Smooth muscle cell (in vitro differentiated cells): Measurements from ENCODE around the gene GLYR1. TPM values are rescaled to one million over a fixed set of nuclear protein-coding genes. Genes with fewer than 3 reads are reported as not detected.

ENCODE experiments used
- DNase-seq: peaks from one replicate; lab custom pipeline; 2025; ENCODE audit not compliant: unreplicated experiment; lab: John Stamatoyannopoulos, UW
- H2AFZ ChIP-seq: fragments of 200-600 bp; sonication (generic); 2 replicates; pipeline ENCODE4 v1.6.0; 2016; ENCODE audit warnings: antibody characterized with exemption, low read depth, mild to moderate bottlenecking
- H3F3A ChIP-seq: fragments of 200-600 bp; sonication (generic); 2 replicates; pipeline ENCODE4 v1.6.0; 2017; ENCODE audit warnings: antibody characterized with exemption, low read depth
- H3K27ac ChIP-seq: fragments of 200-600 bp; sonication (generic); 2 replicates; pipeline ENCODE4 v1.5.1; 2016; ENCODE audit warnings: low read depth, mild to moderate bottlenecking
- H3K27me3 ChIP-seq: fragments of 200-600 bp; sonication (generic); 2 replicates; pipeline ENCODE4 v1.6.1; 2016; ENCODE audit warnings: low read depth, mild to moderate bottlenecking
- H3K36me3 ChIP-seq: fragments of 200-600 bp; sonication (generic); 2 replicates; pipeline ENCODE4 v1.5.1; 2016; ENCODE audit warnings: low read depth
- H3K4me1 ChIP-seq: fragments of 200-600 bp; sonication (generic); 2 replicates; pipeline ENCODE4 v1.5.1; 2016; ENCODE audit warnings: low read depth
- H3K4me2 ChIP-seq: fragments of 200-600 bp; sonication (generic); 2 replicates; pipeline ENCODE4 v1.6.0; 2016; ENCODE audit warnings: mild to moderate bottlenecking
- H3K4me3 ChIP-seq: fragments of 200-600 bp; sonication (generic); 2 replicates; pipeline ENCODE4 v1.5.1; 2016; ENCODE audit warnings: mild to moderate bottlenecking
- H3K79me2 ChIP-seq: fragments of 200-600 bp; sonication (generic); 2 replicates; pipeline ENCODE4 v1.6.0; 2016; ENCODE audit warnings: low read depth, mild to moderate bottlenecking
- H3K9ac ChIP-seq: fragments of 200-600 bp; sonication (generic); 2 replicates; pipeline ENCODE4 v1.6.0; 2016; ENCODE audit warnings: low read depth
- H3K9me3 ChIP-seq: fragments of 200-600 bp; sonication (generic); replicated peaks from 2 replicates; pipeline ENCODE4 v1.5.1; 2016; ENCODE audit warnings: low read depth
- H4K20me1 ChIP-seq: fragments of 200-600 bp; sonication (generic); 2 replicates; pipeline ENCODE4 v1.6.0; 2016; ENCODE audit warnings: low read depth
- CTCF ChIP-seq: fragments of 200-600 bp; sonication (generic); IDR thresholded peaks from 2 replicates; pipeline ENCODE4 v1.5.1; 2017; ENCODE audit warnings: borderline replicate concordance, mild to moderate bottlenecking, antibody characterized with exemption; ENCODE audit not compliant: insufficient read depth, poor library complexity, severe bottlenecking
- WGBS: methylation state at CpG from one replicate; pipeline ENCODE4 v1.1.7; 2016; ENCODE audit warnings: low lambda C conversion rate; 5-methylcytosine and 5-hydroxymethylcytosine counted together
- polyA plus RNA-seq: library from polyadenylated mRNA; unstranded; fragments of >200 nt; fragmentation: Nextera tagmentation; extraction: Ambion mirVana; gene quantifications from 2 replicates; pipeline ENCODE4 v1.2.1, GENCODE V29; 2016
- total RNA-seq: library from RNA; depleted of rRNA; stranded (reverse); fragments of >200 nt; gene quantifications from 2 replicates; pipeline ENCODE4 v1.2.3, GENCODE V29; 2014

Gene GLYR1
- total and polyA plus RNA-seq, 2 experiments from 2014 or later, result 26.4 to 28.9 TPM

- H3K79me2 ChIP-seq, result peaks cover 4% of the 10 kb centered on the region
- WGBS, result 43% methylated on average over 20 of the region's 29 CpGs
- peaks cover 24% of the 10 kb centered on the region for H3F3A ChIP-seq
- no peaks in the 10 kb centered on the region for H3K9me3 ChIP-seq
- peak overlapping the region; percentile 86 for H3K4me3 ChIP-seq
- no peak overlapping the region for H3K27ac ChIP-seq
- peaks cover 3% of the 10 kb centered on the region for H3K36me3 ChIP-seq
- H3K27me3 ChIP-seq, result no peaks in the 10 kb centered on the region
- peaks cover 8% of the 10 kb centered on the region for H3K4me1 ChIP-seq
- DNase-seq, result no peak
- no peak for TF ChIP-seq CTCF
- H3K4me2 ChIP-seq, result peak overlapping the region; percentile 97
- H2AFZ ChIP-seq, result peak overlapping the region; percentile 64
- H4K20me1 ChIP-seq, result no peaks in the 10 kb centered on the region
- no peak overlapping the region for H3K9ac ChIP-seq
Measured at GRCh38 chr16:4801051-4801961, 45.8 kb downstream of the GLYR1 start.

GRCh38 chr16:4800290-4801041, 46.6 kb downstream of the GLYR1 start:
- H3K36me3 ChIP-seq, result no peaks in the 10 kb centered on the region
- H3K79me2 ChIP-seq, result peaks cover 4% of the 10 kb centered on the region
- TF ChIP-seq CTCF, result no peak
- no peak overlapping the region for H3K4me2 ChIP-seq
- H3K27me3 ChIP-seq, result no peaks in the 10 kb centered on the region
- H3K27ac ChIP-seq, result no peak overlapping the region
- H3K4me1 ChIP-seq, result peaks cover 8% of the 10 kb centered on the region
- no peaks in the 10 kb centered on the region for H4K20me1 ChIP-seq
- WGBS, result 91% methylated on average over 17 of the region's 17 CpGs
- no peak overlapping the region for H2AFZ ChIP-seq
- no peak for DNase-seq
- no peak overlapping the region for H3K4me3 ChIP-seq
- no peaks in the 10 kb centered on the region for H3K9me3 ChIP-seq
- peaks cover 17% of the 10 kb centered on the region for H3F3A ChIP-seq
- no peak overlapping the region for H3K9ac ChIP-seq

- H3K4me3 ChIP-seq, result no peak overlapping the region
- H3K4me1 ChIP-seq, result peaks cover 8% of the 10 kb centered on the region
- no peaks in the 10 kb centered on the region for H3K9me3 ChIP-seq
- H2AFZ ChIP-seq, result no peak overlapping the region
- H3K36me3 ChIP-seq, result no peaks in the 10 kb centered on the region
- no peak for TF ChIP-seq CTCF
- H3F3A ChIP-seq, result peaks cover 10% of the 10 kb centered on the region
- H3K9ac ChIP-seq, result no peak overlapping the region
- H3K27ac ChIP-seq, result no peak overlapping the region
- no peak for DNase-seq
- H3K79me2 ChIP-seq, result peaks cover 4% of the 10 kb centered on the region
- 92% methylated on average over 19 of the region's 19 CpGs for WGBS
- no peaks in the 10 kb centered on the region for H4K20me1 ChIP-seq
- no peaks in the 10 kb centered on the region for H3K27me3 ChIP-seq
- H3K4me2 ChIP-seq, result no peak overlapping the region
Measured at GRCh38 chr16:4799171-4799855, 47.8 kb downstream of the GLYR1 start.
